D721Med (cell line): Measurements from ENCODE around the gene THOP1.

Experiments
- DNase-seq: peaks from one replicate; pipeline ENCODE4 v3.0.0; 2011; ENCODE audit warnings: low spot score; ENCODE audit not compliant: insufficient read length
- FAIRE-seq: peaks from 2 replicates; lab custom pipeline; 2011; peaks lifted over from hg19 to GRCh38; lab: Jason Lieb, UNC
- CTCF ChIP-seq: IDR thresholded peaks from 2 replicates; pipeline ENCODE4 v1.5.1; 2012; ENCODE audit warnings: mild to moderate bottlenecking, control low read depth; ENCODE audit not compliant: insufficient read depth; ENCODE audit errors: missing control alignments

Gene THOP1

GRCh38 chr19:2769218-2769617 lies 16.1 kb upstream of the THOP1 start:
- FAIRE-seq, result no peak
- no peak for DNase-seq
- TF ChIP-seq CTCF, result no peak

GRCh38 chr19:2770055-2771013 lies 15.0 kb upstream of the THOP1 start:
- DNase-seq (no peak), FAIRE-seq (no peak)
- TF ChIP-seq CTCF, result no peak

- TF ChIP-seq CTCF, result no peak
- DNase-seq, result no peak
- FAIRE-seq, result no peak
These were observed 13.3 kb upstream of the THOP1 start for GRCh38 chr19:2771786-2772674.

- DNase-seq, result no peak
- no peak for TF ChIP-seq CTCF
- FAIRE-seq, result no peak
These were observed 11.1 kb upstream of the THOP1 start for GRCh38 chr19:2774083-2774679.

- DNase-seq, result no peak
- no peak for FAIRE-seq
- TF ChIP-seq CTCF, result no peak
These were observed 10.2 kb upstream of the THOP1 start for GRCh38 chr19:2774953-2775555.

- TF ChIP-seq CTCF, result no peak
- FAIRE-seq (no peak), DNase-seq (no peak)
These were observed 9.5 kb upstream of the THOP1 start for GRCh38 chr19:2775556-2776430.
